ENCODE measurements around the gene OR2A2.

OR2A2 gene, protein sequence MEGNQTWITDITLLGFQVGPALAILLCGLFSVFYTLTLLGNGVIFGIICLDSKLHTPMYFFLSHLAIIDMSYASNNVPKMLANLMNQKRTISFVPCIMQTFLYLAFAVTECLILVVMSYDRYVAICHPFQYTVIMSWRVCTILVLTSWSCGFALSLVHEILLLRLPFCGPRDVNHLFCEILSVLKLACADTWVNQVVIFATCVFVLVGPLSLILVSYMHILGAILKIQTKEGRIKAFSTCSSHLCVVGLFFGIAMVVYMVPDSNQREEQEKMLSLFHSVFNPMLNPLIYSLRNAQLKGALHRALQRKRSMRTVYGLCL

DNA sequence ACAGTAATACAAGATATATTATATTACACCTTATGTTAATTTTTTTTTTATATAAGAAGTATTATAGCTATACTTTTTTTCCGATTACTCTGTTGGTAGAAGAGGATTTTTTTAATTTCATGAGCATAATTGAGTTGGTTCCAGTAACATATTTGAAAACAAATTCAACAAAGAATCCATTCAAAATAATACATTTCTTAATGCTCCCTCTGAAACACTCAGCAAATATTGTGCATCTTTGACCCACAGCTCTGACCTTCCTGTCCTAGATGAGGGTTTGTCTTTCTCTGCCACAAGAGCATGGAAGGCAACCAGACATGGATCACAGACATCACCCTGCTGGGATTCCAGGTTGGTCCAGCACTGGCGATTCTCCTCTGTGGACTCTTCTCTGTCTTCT lies at the start of gene OR2A2:
TSS of gene OR2A2 (plus strand) at position 301 of the 400 bp plus-strand sequence. CDS start at position 301, 0 bp downstream.
- Histone ChIP-seq H3K9ac (ENCODE audit: low read depth, low read length) (no peak within 1 kb of the TSS), H3K4me1 (ENCODE audit: insufficient read depth, low read length) (no peaks in the 10 kb centered on the region), H3K27ac (ENCODE audit: low read length) (no peak within 1 kb of the TSS), H3K9me3 (ENCODE audit: insufficient read depth, low read depth, low read length) (no peaks in the 10 kb centered on the region), H3K4me3 (ENCODE audit: low read length) (no peak within 1 kb of the TSS), H3K36me3 (ENCODE audit: insufficient read depth, low read depth, low read length) (no peaks in the 10 kb centered on the region), H3K27me3 (ENCODE audit: insufficient read depth, low read length) (no peaks in the 10 kb centered on the region)

DNA sequence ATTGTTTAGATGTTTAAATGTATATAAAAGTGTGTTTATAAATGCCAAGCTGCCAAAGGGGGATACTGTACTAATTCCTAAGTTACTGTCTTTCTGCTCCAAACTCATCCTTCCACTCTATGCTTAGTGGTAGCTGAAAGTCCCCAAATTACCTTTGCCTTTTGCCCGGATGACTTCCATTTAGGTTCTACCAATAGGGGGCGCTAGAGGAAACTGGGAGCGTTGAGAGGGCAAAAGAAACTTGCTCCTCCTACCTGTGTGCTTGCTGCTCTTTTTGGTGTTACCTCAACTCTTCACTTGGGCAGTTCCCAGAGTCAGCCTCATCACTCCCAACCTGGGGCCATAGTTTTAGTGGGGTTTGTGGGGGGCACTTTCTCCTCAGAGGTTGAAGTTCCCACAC lies 45.7 kb upstream of the OR2A2 start:
- H3K27ac ChIP-seq (ENCODE audit: low read length) = no peak overlapping the region
- no peaks in the 10 kb centered on the region; the same call in 1 of the 2 replicates for H3K9me3 ChIP-seq (ENCODE audit: insufficient read depth, low read depth, low read length)
- H3K27me3 ChIP-seq (ENCODE audit: insufficient read depth, low read length) = no peaks in the 10 kb centered on the region
- H3K9ac ChIP-seq (ENCODE audit: low read depth, low read length) = no peak overlapping the region
- no peaks in the 10 kb centered on the region for H3K36me3 ChIP-seq (ENCODE audit: insufficient read depth, low read depth, low read length)
- no peak overlapping the region for H3K4me3 ChIP-seq (ENCODE audit: low read length)
- H3K4me1 ChIP-seq (ENCODE audit: insufficient read depth, low read length) = no peaks in the 10 kb centered on the region

DNA sequence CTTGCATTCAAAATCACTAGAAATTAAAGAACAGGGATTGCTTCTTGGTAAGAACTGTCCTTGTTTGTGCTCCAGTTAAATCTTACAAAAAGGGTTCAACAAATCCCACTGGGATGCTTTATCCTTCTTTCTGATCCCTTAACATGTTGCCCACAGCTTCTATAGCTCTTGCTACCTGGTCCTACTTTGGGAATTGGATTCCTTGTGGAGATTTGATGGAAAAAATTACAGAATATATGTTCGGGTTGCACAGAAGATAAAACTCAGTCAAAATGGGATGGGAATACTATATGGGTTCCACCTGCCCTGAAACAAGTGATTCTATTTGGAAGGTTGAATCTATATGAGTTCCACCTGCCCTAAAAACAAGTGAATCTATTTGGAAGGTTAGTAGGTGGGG lies 39.9 kb upstream of the OR2A2 start, which contains the start of gene OR2A25:
TSS of gene OR2A25 (plus strand) at position 301 of the 400 bp plus-strand sequence. CDS start 4,409 bp downstream, outside the sequence.
- Histone ChIP-seq H3K9ac (ENCODE audit: low read depth, low read length) (no peak within 1 kb of the TSS), H3K9me3 (ENCODE audit: insufficient read depth, low read depth, low read length) (no peaks in the 10 kb centered on the region; the same call in 1 of the 2 replicates), H3K27ac (ENCODE audit: low read length) (no peak within 1 kb of the TSS), H3K36me3 (ENCODE audit: insufficient read depth, low read depth, low read length) (no peaks in the 10 kb centered on the region), H3K4me3 (ENCODE audit: low read length) (no peak within 1 kb of the TSS), H3K27me3 (ENCODE audit: insufficient read depth, low read length) (no peaks in the 10 kb centered on the region), H3K4me1 (ENCODE audit: insufficient read depth, low read length) (no peaks in the 10 kb centered on the region)

DNA sequence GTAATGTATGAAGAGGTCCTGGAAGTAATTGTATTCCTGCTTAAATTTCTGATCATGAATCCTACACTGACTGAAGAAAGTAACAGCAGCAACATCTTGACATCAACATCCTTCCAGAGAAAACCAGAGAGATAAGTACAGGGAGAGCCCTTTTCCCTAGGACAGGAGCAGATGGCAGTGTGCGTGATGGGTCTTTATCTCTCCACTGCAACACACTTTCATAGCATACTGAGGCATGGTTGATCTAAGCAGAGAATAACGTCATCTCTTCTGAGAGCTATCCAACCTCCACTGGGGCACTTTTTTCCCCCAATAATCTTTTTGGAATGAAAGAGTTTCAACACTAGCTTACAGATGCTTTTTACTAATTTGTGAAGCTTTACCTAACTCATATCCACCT lies 39.4 kb upstream of the OR2A2 start:
- no peaks in the 10 kb centered on the region for H3K36me3 ChIP-seq (ENCODE audit: insufficient read depth, low read depth, low read length)
- no peaks in the 10 kb centered on the region; the same call in 1 of the 2 replicates for H3K9me3 ChIP-seq (ENCODE audit: insufficient read depth, low read depth, low read length)
- H3K4me1 ChIP-seq (ENCODE audit: insufficient read depth, low read length) = no peaks in the 10 kb centered on the region
- no peaks in the 10 kb centered on the region for H3K27me3 ChIP-seq (ENCODE audit: insufficient read depth, low read length)
- H3K27ac ChIP-seq (ENCODE audit: low read length) = no peak overlapping the region
- H3K4me3 ChIP-seq (ENCODE audit: low read length) = no peak overlapping the region
- H3K9ac ChIP-seq (ENCODE audit: low read depth, low read length) = no peak overlapping the region

DNA sequence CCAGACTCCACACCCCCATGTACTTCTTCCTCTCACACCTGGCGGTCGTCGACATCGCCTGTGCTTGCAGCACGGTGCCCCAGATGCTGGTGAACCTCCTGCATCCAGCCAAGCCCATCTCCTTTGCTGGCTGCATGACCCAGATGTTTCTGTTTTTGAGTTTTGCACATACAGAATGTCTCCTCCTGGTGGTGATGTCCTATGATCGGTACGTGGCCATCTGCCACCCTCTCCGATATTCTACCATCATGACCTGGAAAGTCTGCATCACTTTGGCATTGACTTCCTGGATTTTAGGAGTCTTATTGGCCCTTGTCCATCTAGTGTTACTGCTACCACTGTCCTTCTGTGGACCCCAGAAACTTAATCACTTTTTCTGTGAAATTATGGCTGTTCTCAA lies 35.0 kb upstream of the OR2A2 start:
- Histone ChIP-seq H3K27ac (ENCODE audit: low read length) (no peak overlapping the region), H3K9ac (ENCODE audit: low read depth, low read length) (no peak overlapping the region), H3K4me3 (ENCODE audit: low read length) (no peak overlapping the region), H3K9me3 (ENCODE audit: insufficient read depth, low read depth, low read length) (no peaks in the 10 kb centered on the region), H3K36me3 (ENCODE audit: insufficient read depth, low read depth, low read length) (no peaks in the 10 kb centered on the region), H3K4me1 (ENCODE audit: insufficient read depth, low read length) (no peaks in the 10 kb centered on the region), H3K27me3 (ENCODE audit: insufficient read depth, low read length) (no peaks in the 10 kb centered on the region)

DNA sequence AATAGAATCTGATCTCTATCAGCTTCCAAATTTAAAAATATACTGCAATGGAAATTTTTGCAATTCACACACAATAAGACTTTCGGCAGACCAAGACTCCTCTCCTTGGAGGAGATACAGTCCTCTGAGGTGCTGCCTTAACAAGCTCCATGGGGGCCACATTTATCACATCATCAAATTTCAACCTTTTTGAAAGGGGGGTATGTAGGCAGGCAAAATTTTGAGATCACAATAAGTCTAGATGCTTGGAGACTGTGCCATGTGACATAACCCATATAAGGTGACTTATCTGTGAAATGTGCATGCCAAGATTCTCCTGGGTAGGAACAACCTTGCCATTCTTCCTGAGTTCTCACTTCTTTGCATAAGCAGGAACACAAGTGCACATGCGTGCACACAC lies 23.4 kb upstream of the OR2A2 start, which contains the start of gene OR2A12:
TSS of gene OR2A12 (plus strand) at position 301 of the 400 bp plus-strand sequence. CDS start 8,830 bp downstream, outside the sequence.
- no peak within 1 kb of the TSS for H3K9ac ChIP-seq (ENCODE audit: low read depth, low read length)
- H3K4me1 ChIP-seq (ENCODE audit: insufficient read depth, low read length) = no peaks in the 10 kb centered on the region
- no peaks in the 10 kb centered on the region for H3K9me3 ChIP-seq (ENCODE audit: insufficient read depth, low read depth, low read length)
- no peak within 1 kb of the TSS for H3K4me3 ChIP-seq (ENCODE audit: low read length)
- no peaks in the 10 kb centered on the region for H3K36me3 ChIP-seq (ENCODE audit: insufficient read depth, low read depth, low read length)
- no peaks in the 10 kb centered on the region for H3K27me3 ChIP-seq (ENCODE audit: insufficient read depth, low read length)
- no peak within 1 kb of the TSS for H3K27ac ChIP-seq (ENCODE audit: low read length)

DNA sequence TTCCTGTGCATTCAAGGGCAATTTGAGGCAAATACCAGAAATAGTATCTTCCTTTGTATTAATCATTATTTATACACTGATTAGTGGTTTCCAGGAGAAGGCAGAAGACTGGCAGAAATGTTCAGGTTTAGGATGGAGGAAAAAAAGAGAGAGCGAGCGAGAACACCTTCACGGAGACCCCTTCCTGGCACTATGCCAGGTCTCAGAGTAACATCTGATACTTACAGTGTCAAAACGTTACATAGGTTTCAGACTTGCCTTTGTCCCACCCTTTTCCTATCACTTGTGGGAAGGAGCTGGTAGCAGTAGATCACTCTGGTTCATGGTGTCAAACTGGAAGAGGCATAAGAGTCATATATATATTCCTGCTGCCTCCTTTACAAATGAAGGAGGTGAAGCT lies 22.7 kb upstream of the OR2A2 start:
- H3K9ac ChIP-seq (ENCODE audit: low read depth, low read length) = no peak overlapping the region
- no peaks in the 10 kb centered on the region for H3K36me3 ChIP-seq (ENCODE audit: insufficient read depth, low read depth, low read length)
- no peak overlapping the region for H3K4me3 ChIP-seq (ENCODE audit: low read length)
- H3K9me3 ChIP-seq (ENCODE audit: insufficient read depth, low read depth, low read length) = no peaks in the 10 kb centered on the region
- H3K27ac ChIP-seq (ENCODE audit: low read length) = no peak overlapping the region
- H3K4me1 ChIP-seq (ENCODE audit: insufficient read depth, low read length) = no peaks in the 10 kb centered on the region
- no peaks in the 10 kb centered on the region for H3K27me3 ChIP-seq (ENCODE audit: insufficient read depth, low read length)

DNA sequence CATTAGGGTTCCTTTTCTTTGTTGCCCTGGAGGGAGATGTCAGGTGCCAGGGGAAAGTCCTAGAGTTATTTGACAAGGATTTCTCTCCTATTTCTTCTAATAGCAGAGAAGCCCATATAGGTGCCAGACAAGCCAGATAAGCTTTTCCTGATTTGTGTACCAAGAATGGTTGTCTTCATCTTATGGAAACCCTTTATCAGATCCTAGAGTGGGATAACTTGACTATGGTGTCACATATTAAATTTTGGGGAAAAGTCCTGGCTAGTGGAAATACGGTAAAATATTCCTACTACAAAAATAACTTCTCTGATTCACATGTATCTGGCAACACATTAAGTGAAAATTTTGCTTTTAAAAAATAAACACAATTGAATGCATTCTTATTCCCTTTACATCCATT lies 22.2 kb upstream of the OR2A2 start:
- Histone ChIP-seq H3K36me3 (ENCODE audit: insufficient read depth, low read depth, low read length) (no peaks in the 10 kb centered on the region), H3K9me3 (ENCODE audit: insufficient read depth, low read depth, low read length) (no peaks in the 10 kb centered on the region), H3K27me3 (ENCODE audit: insufficient read depth, low read length) (no peaks in the 10 kb centered on the region), H3K4me3 (ENCODE audit: low read length) (no peak overlapping the region), H3K27ac (ENCODE audit: low read length) (no peak overlapping the region), H3K9ac (ENCODE audit: low read depth, low read length) (no peak overlapping the region), H3K4me1 (ENCODE audit: insufficient read depth, low read length) (no peaks in the 10 kb centered on the region)

DNA sequence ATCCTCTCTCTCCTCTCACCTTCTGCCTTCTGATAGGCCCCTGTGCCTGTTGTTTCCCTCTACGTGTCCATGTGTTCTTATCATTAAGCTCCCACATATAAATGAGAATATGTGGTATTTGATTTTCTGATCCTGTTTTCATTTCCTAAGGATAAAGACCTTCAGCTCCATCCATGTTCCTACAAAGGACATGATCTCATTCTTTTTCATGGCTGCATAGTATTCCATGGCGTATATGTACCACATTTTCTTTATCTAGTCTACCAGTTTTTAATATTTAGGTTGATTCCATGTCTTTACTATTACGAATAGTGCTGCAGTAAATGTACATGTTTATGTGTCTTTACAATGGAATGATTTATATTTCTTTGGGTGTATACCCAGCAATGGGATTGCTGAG lies 18.7 kb upstream of the OR2A2 start:
- no peaks in the 10 kb centered on the region for H3K27me3 ChIP-seq (ENCODE audit: insufficient read depth, low read length)
- no peaks in the 10 kb centered on the region for H3K9me3 ChIP-seq (ENCODE audit: insufficient read depth, low read depth, low read length)
- H3K4me1 ChIP-seq (ENCODE audit: insufficient read depth, low read length) = no peaks in the 10 kb centered on the region
- H3K4me3 ChIP-seq (ENCODE audit: low read length) = no peak overlapping the region
- H3K9ac ChIP-seq (ENCODE audit: low read depth, low read length) = no peak overlapping the region
- no peaks in the 10 kb centered on the region for H3K36me3 ChIP-seq (ENCODE audit: insufficient read depth, low read depth, low read length)
- H3K27ac ChIP-seq (ENCODE audit: low read length) = no peak overlapping the region

DNA sequence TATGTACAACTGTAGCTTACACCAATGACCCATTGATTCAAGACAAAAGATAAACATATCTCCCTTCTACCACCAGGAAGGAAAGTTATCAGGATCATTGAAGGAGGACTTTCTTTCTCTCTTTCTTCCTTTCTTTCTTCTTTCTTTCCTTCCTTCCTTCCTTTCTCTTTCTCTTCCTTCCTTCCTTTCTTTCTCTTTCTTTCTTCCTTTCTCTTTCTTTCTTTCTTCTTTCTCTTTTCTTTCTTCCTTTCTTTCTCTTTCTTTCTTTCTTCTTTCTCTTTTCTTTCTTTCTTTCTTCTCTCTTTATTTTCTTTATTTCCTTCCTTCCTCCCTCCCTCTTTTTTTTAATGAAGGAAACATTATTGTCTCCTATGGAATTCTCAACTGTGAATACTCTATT lies 10.6 kb upstream of the OR2A2 start:
- H3K27ac ChIP-seq (ENCODE audit: low read length) = no peak overlapping the region
- H3K36me3 ChIP-seq (ENCODE audit: insufficient read depth, low read depth, low read length) = no peaks in the 10 kb centered on the region
- H3K9me3 ChIP-seq (ENCODE audit: insufficient read depth, low read depth, low read length) = no peaks in the 10 kb centered on the region
- H3K27me3 ChIP-seq (ENCODE audit: insufficient read depth, low read length) = no peaks in the 10 kb centered on the region
- H3K4me3 ChIP-seq (ENCODE audit: low read length) = no peak overlapping the region
- no peaks in the 10 kb centered on the region for H3K4me1 ChIP-seq (ENCODE audit: insufficient read depth, low read length)
- no peak overlapping the region for H3K9ac ChIP-seq (ENCODE audit: low read depth, low read length)

DNA sequence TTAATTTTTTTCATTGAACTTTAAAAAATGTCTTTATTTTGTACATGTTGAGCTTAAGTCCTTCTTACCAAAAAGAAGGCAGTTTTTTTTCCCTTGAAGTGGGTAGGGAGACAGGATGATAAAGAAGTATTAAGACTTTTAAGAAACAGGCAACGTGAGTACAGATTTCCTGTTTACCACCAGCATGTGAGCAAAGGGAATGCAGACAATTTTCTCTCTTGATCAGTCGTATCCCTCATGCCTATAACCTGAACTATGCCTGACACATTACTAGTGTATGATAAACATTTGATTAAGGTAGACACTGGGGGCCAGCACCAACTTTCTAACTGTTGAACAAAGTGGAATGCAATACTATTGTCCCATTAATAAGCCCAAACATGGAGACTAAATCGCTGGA lies 8.8 kb upstream of the OR2A2 start:
- Histone ChIP-seq H3K27me3 (ENCODE audit: insufficient read depth, low read length) (no peaks in the 10 kb centered on the region), H3K27ac (ENCODE audit: low read length) (no peak overlapping the region), H3K9me3 (ENCODE audit: insufficient read depth, low read depth, low read length) (no peaks in the 10 kb centered on the region), H3K9ac (ENCODE audit: low read depth, low read length) (no peak overlapping the region), H3K4me1 (ENCODE audit: insufficient read depth, low read length) (no peaks in the 10 kb centered on the region), H3K36me3 (ENCODE audit: insufficient read depth, low read depth, low read length) (no peaks in the 10 kb centered on the region), H3K4me3 (ENCODE audit: low read length) (no peak overlapping the region)

DNA sequence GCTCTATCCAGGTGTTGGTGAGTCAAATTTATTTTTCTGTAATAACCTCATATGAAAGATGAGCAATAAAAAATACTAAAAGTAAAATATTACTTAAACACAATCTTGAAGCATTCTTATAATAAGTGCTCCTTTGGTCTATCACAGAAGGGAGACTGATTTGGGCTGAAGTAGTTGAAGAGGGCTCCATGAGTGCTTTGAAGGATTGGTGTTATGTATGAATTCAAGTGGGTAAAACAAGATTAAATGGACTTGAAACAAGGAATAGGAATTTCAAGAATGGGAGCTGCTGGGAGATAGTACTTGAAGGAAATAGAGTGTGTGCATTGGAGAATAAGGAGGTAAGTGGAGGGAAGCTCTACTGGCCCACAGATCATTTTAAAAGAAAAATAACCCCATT lies 7.3 kb upstream of the OR2A2 start:
- no peaks in the 10 kb centered on the region for H3K4me1 ChIP-seq (ENCODE audit: insufficient read depth, low read length)
- no peak overlapping the region for H3K9ac ChIP-seq (ENCODE audit: low read depth, low read length)
- H3K9me3 ChIP-seq (ENCODE audit: insufficient read depth, low read depth, low read length) = no peaks in the 10 kb centered on the region
- no peak overlapping the region for H3K27ac ChIP-seq (ENCODE audit: low read length)
- H3K36me3 ChIP-seq (ENCODE audit: insufficient read depth, low read depth, low read length) = no peaks in the 10 kb centered on the region
- no peak overlapping the region for H3K4me3 ChIP-seq (ENCODE audit: low read length)
- H3K27me3 ChIP-seq (ENCODE audit: insufficient read depth, low read length) = no peaks in the 10 kb centered on the region
